Cortex of kidney (tissue), 1 donor: ENCODE measurements around the gene SLC7A7.
"Not testable (repeated sequence)": the region's sequence is repeated elsewhere in the genome, so short reads cannot be mapped to it uniquely, and the experiment has no call there.

Experiments
- DNase-seq: peaks from one replicate; lab custom pipeline; 2025; lab: John Stamatoyannopoulos, UW

The SLC7A7 gene

GRCh38 chr14:22793550-22793949 lies 21.7 kb downstream of the SLC7A7 start:
- not testable (repeated sequence) for DNase-seq

- DNase-seq = no peak
Measured at GRCh38 chr14:22792158-22792557, 23.1 kb downstream of the SLC7A7 start.

- no peak for DNase-seq
Measured at GRCh38 chr14:22791301-22791700, 23.9 kb downstream of the SLC7A7 start.

GRCh38 chr14:22786685-22787084 lies 28.6 kb downstream of the SLC7A7 start:
- DNase-seq = no peak

GRCh38 chr14:22781301-22781991 lies 33.8 kb downstream of the SLC7A7 start:
- no peak for DNase-seq

- no peak for DNase-seq
Measured at GRCh38 chr14:22780941-22781300, 34.3 kb downstream of the SLC7A7 start.

- no peak for DNase-seq
Measured at GRCh38 chr14:22780105-22780679, 35.0 kb downstream of the SLC7A7 start.

- no peak for DNase-seq
Measured at GRCh38 chr14:22778084-22778483, 37.2 kb downstream of the SLC7A7 start.

GRCh38 chr14:22776849-22777248 lies 38.4 kb downstream of the SLC7A7 start:
- DNase-seq = not testable (repeated sequence)

- DNase-seq = no peak
Measured at GRCh38 chr14:22776215-22776614, 39.0 kb downstream of the SLC7A7 start.

GRCh38 chr14:22774011-22774706 lies 41.1 kb downstream of the SLC7A7 start:
- no peak for DNase-seq

- DNase-seq = no peak
Measured at GRCh38 chr14:22773162-22774010, 41.8 kb downstream of the SLC7A7 start.

GRCh38 chr14:22772725-22773124 lies 42.5 kb downstream of the SLC7A7 start:
- no peak for DNase-seq

- DNase-seq = no peak
Measured at GRCh38 chr14:22770481-22771187, 44.6 kb downstream of the SLC7A7 start.

- DNase-seq = no peak
Measured at GRCh38 chr14:22769369-22769768, 45.9 kb downstream of the SLC7A7 start.

GRCh38 chr14:22768947-22769346 lies 46.3 kb downstream of the SLC7A7 start:
- DNase-seq = no peak

GRCh38 chr14:22767323-22767589 lies 48.0 kb downstream of the SLC7A7 start:
- no peak for DNase-seq

GRCh38 chr14:22766457-22767322 lies 48.5 kb downstream of the SLC7A7 start, which contains the start of gene OXA1L:
OXA1L (plus strand) TSS chr14:22766688; CDS start chr14:22766702, 14 bp downstream.
- DNase-seq = no peak

- DNase-seq = no peak
Measured at GRCh38 chr14:22764382-22764781, 50.9 kb downstream of the SLC7A7 start.

- DNase-seq = no peak
Measured at GRCh38 chr14:22761734-22762133, 53.5 kb downstream of the SLC7A7 start.
